DOHH2 (cell line): ENCODE results near the gene ANGPTL3.
"Not testable (repeated sequence)": the region's sequence is repeated elsewhere in the genome, so short reads cannot be mapped to it uniquely, and the experiment has no call there.

Experiments used
- H3F3A ChIP-seq: fragments of 200-600 bp; sonication (generic), shearing (Covaris generic); 2 replicates; pipeline ENCODE4 v1.6.0; 2016; ENCODE audit warnings: antibody characterized with exemption, mild to moderate bottlenecking; ENCODE audit not compliant: control insufficient read depth, insufficient read depth
- H3K27ac ChIP-seq: fragments of 200-600 bp; sonication (generic); 2 replicates; pipeline ENCODE4 v1.5.1; 2014; ENCODE audit warnings: low read depth, mild to moderate bottlenecking, low read length, moderate library complexity
- H3K27me3 ChIP-seq: fragments of 200-600 bp; sonication (generic); 2 replicates; pipeline ENCODE4 v1.6.1; 2014; ENCODE audit warnings: mild to moderate bottlenecking, low read length, mixed read lengths; ENCODE audit not compliant: control insufficient read depth
- H3K36me3 ChIP-seq: fragments of 200-600 bp; sonication (generic); 2 replicates; pipeline ENCODE4 v1.6.1; 2014; ENCODE audit warnings: mild to moderate bottlenecking, low read length, moderate library complexity, mixed read lengths; ENCODE audit not compliant: control insufficient read depth
- H3K4me1 ChIP-seq: fragments of 200-600 bp; sonication (generic); 2 replicates; pipeline ENCODE4 v1.6.1; 2014; ENCODE audit warnings: mild to moderate bottlenecking, low read length, mixed read lengths; ENCODE audit not compliant: control insufficient read depth
- H3K4me2 ChIP-seq: fragments of 200-600 bp; sonication (generic); 2 replicates; pipeline ENCODE4 v1.6.0; 2014; ENCODE audit warnings: mild to moderate bottlenecking, low read length, moderate library complexity
- H3K4me3 ChIP-seq: fragments of 200-600 bp; sonication (generic); 2 replicates; pipeline ENCODE4 v1.5.1; 2014; ENCODE audit warnings: mild to moderate bottlenecking, low read length, mixed read lengths
- H3K79me2 ChIP-seq: fragments of 200-600 bp; sonication (generic); 2 replicates; pipeline ENCODE4 v1.6.1; 2014; ENCODE audit warnings: mild to moderate bottlenecking, low read length, mixed read lengths; ENCODE audit not compliant: control insufficient read depth
- H3K9me2 ChIP-seq: fragments of 200-600 bp; sonication (generic); replicated peaks from 2 replicates; pipeline ENCODE4 v1.6.1; 2014; ENCODE audit warnings: mild to moderate bottlenecking, low read length, mixed read lengths; ENCODE audit not compliant: control insufficient read depth
- H3K9me3 ChIP-seq: fragments of 200-600 bp; sonication (generic); 2 replicates; pipeline ENCODE4 v1.6.1; 2014; ENCODE audit warnings: antibody characterized with exemption, low read length, mixed read lengths; ENCODE audit not compliant: control insufficient read depth, insufficient read depth
- H4K20me1 ChIP-seq: fragments of 200-600 bp; sonication (generic); 2 replicates; pipeline ENCODE4 v1.6.0; 2014; ENCODE audit warnings: low read depth, mild to moderate bottlenecking, antibody characterized with exemption, low read length, moderate library complexity; ENCODE audit not compliant: control insufficient read depth, insufficient read depth
- EZH2phosphoT487 ChIP-seq: fragments of 200-600 bp; sonication (generic); IDR thresholded peaks from 2 replicates; pipeline ENCODE4 v1.6.1; 2017; ENCODE audit warnings: borderline replicate concordance, mild to moderate bottlenecking, antibody characterized with exemption, low read length, moderate library complexity, mixed read lengths
- TF ChIP-seq, protein P1 (sequence below): fragments of 200-600 bp; sonication (generic); IDR thresholded peaks from one replicate; pipeline ENCODE4 v1.5.1; 2014; ENCODE audit warnings: antibody characterized with exemption, mild to moderate bottlenecking, low read depth, low read length; ENCODE audit not compliant: poor library complexity, severe bottlenecking

Gene ANGPTL3

DNA sequence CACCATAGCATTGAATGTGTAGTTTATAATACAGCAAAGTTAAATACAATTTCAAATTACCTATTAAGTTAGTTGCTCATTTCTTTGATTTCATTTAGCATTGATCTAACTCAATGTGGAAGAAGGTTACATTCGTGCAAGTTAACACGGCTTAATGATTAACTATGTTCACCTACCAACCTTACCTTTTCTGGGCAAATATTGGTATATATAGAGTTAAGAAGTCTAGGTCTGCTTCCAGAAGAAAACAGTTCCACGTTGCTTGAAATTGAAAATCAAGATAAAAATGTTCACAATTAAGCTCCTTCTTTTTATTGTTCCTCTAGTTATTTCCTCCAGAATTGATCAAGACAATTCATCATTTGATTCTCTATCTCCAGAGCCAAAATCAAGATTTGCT, at the start of gene ANGPTL3:
ANGPTL3 (plus strand) TSS at position 240 of the 400 bp plus-strand sequence; CDS start at position 287, 47 bp downstream.
- no peaks in the 10 kb centered on the region for H3K9me2 ChIP-seq
- H3K27me3 ChIP-seq, result no peaks in the 10 kb centered on the region
- H3K4me2 ChIP-seq, result no peak within 1 kb of the TSS
- no peak within 1 kb of the TSS for H3K4me3 ChIP-seq
- no peaks in the 10 kb centered on the region for H3F3A ChIP-seq
- no peaks in the 10 kb centered on the region for H3K36me3 ChIP-seq
- H3K27ac ChIP-seq, result no peak within 1 kb of the TSS
- no peaks in the 10 kb centered on the region for H3K9me3 ChIP-seq
- no peaks in the 10 kb centered on the region for H4K20me1 ChIP-seq
- no peak for TF ChIP-seq EZH2phosphoT487
- TF ChIP-seq, protein P1, sequence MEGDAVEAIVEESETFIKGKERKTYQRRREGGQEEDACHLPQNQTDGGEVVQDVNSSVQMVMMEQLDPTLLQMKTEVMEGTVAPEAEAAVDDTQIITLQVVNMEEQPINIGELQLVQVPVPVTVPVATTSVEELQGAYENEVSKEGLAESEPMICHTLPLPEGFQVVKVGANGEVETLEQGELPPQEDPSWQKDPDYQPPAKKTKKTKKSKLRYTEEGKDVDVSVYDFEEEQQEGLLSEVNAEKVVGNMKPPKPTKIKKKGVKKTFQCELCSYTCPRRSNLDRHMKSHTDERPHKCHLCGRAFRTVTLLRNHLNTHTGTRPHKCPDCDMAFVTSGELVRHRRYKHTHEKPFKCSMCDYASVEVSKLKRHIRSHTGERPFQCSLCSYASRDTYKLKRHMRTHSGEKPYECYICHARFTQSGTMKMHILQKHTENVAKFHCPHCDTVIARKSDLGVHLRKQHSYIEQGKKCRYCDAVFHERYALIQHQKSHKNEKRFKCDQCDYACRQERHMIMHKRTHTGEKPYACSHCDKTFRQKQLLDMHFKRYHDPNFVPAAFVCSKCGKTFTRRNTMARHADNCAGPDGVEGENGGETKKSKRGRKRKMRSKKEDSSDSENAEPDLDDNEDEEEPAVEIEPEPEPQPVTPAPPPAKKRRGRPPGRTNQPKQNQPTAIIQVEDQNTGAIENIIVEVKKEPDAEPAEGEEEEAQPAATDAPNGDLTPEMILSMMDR, result no peak
- H3K4me1 ChIP-seq, result no peaks in the 10 kb centered on the region
- no peaks in the 10 kb centered on the region for H3K79me2 ChIP-seq

DNA sequence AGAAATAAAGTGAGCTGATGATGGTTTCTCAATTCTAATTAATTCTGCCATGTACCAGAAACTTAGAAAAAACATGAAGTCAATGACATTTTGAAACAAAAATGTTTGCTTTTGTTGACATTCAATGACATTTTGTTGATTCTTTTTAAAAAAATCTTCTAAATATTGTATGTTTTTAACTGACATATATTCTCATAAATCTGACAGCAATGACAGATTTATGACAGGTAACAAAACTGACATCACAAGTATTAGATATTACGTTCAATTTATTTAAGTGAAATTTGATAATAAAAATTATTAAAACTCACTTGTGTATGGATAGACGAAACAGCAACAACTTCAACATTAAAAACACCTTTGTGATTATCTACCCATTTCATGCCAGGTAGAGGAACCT, 36.0 kb upstream of the ANGPTL3 start:
- Histone ChIP-seq H3K4me3 (no peak overlapping the region), H3K9me3 (no peaks in the 10 kb centered on the region), H3K36me3 (no peaks in the 10 kb centered on the region), H3K4me2 (no peak overlapping the region), H3K27ac (no peak overlapping the region), H4K20me1 (no peaks in the 10 kb centered on the region), H3K9me2 (no peaks in the 10 kb centered on the region), H3K4me1 (no peaks in the 10 kb centered on the region), H3K27me3 (no peaks in the 10 kb centered on the region), H3K79me2 (no peaks in the 10 kb centered on the region), H3F3A (no peaks in the 10 kb centered on the region)
- no peak for TF ChIP-seq EZH2phosphoT487
- TF ChIP-seq, protein P1, result no peak

- H3K27ac ChIP-seq, H4K20me1 ChIP-seq, H3K4me3 ChIP-seq, H3K9me2 ChIP-seq, H3K4me1 ChIP-seq, H3K79me2 ChIP-seq, H3K9me3 ChIP-seq, H3K4me2 ChIP-seq, H3K27me3 ChIP-seq, H3K36me3 ChIP-seq, H3F3A ChIP-seq: not testable (repeated sequence)
These were observed 30.1 kb upstream of the ANGPTL3 start for GRCh38 chr1:62567182-62567581.

- not testable (repeated sequence) for H3K4me2 ChIP-seq, H3K4me3 ChIP-seq, H4K20me1 ChIP-seq, H3K79me2 ChIP-seq, H3K27me3 ChIP-seq, H3K9me2 ChIP-seq, H3K36me3 ChIP-seq, H3K4me1 ChIP-seq, H3K27ac ChIP-seq, H3F3A ChIP-seq, H3K9me3 ChIP-seq
These were observed 29.4 kb upstream of the ANGPTL3 start for GRCh38 chr1:62567926-62568325.

- H3K9me2 ChIP-seq, H3K36me3 ChIP-seq, H3K4me3 ChIP-seq, H4K20me1 ChIP-seq, H3K4me1 ChIP-seq, H3K79me2 ChIP-seq, H3F3A ChIP-seq, H3K9me3 ChIP-seq, H3K27me3 ChIP-seq, H3K4me2 ChIP-seq, H3K27ac ChIP-seq: not testable (repeated sequence)
These were observed 25.8 kb upstream of the ANGPTL3 start for GRCh38 chr1:62571517-62571916.
